Frontal cortex (tissue), 4 donors: Measurements from ENCODE around the gene TCEAL1. TPM values are rescaled to one million over a fixed set of nuclear protein-coding genes. Genes with fewer than 3 reads are reported as not detected.
A peak's percentile ranks its signal among the peaks of the same experiment; 100 is the strongest.
"Not testable (repeated sequence)": the region's sequence is repeated elsewhere in the genome, so short reads cannot be mapped to it uniquely, and the experiment has no call there.

Source experiments
- DNase-seq, 2 donors: peaks; one replicate each; pipeline ENCODE4 v3.0.0; 2012; ENCODE audit warnings: low spot score in 2 of 2
- FAIRE-seq: peaks from 2 replicates; lab custom pipeline; 2012; peaks lifted over from hg19 to GRCh38; lab: Jason Lieb, UNC
- total RNA-seq: library from RNA; depleted of rRNA; stranded (reverse); fragments of >200 nt; gene quantifications from one replicate; pipeline ENCODE4 v1.2.3, GENCODE V29; 2014
- donor health status: control.
- donor health status: control.
- donor health status: control.

Gene TCEAL1, protein sequence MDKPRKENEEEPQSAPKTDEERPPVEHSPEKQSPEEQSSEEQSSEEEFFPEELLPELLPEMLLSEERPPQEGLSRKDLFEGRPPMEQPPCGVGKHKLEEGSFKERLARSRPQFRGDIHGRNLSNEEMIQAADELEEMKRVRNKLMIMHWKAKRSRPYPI
- 57.5 TPM for total RNA-seq

DNA sequence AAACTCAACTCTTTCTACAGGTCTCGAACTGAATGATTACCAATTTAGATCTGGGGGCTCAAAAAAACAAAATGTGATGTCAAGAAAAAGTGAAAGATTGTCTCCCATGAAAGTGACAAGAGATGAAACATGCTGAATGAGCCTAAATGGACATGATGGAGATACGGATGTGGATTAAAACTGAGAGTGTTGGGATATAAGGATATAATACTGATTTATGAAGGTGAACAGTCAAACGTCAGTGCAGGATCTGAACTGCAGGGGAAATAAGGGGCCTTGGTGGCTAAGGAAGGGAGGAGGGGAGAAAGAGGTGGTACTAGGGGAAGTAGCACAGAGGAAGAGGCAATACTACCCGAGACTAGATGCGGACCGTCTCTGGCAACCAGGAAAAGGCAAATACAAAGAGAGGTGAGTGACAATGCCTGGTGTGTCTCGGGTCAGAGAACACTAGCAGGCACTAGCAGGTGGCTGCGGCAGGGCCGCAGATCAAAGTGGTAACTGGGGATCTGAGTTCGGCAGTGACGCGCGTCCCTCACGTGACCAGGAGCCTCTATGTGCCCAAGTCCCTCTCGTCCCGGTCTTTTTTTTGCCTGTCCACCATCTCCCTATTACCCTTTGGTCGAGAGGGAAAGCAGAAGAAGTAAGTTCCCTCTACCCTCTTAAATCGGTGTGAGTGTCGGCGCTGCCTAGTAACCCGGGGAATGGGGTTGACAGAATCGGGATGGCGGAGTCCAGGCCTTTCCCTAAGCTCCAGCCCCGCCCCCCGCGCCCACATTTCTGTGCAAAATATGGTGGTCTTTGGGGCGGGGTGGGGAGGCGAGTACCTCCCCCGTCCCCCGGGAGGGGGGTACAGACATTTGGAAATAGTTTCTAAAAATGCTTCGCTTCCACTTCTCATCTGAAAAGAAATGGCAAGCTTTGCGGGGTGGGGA is at the start of gene TCEAL1:
TSS of gene TCEAL1 (plus strand) at position 590 of the 932 bp plus-strand sequence. CDS start 942 bp downstream, outside the sequence.
- DNase-seq, result peak in 1 of 2 donors; percentile 14
- FAIRE-seq, result no peak

DNA sequence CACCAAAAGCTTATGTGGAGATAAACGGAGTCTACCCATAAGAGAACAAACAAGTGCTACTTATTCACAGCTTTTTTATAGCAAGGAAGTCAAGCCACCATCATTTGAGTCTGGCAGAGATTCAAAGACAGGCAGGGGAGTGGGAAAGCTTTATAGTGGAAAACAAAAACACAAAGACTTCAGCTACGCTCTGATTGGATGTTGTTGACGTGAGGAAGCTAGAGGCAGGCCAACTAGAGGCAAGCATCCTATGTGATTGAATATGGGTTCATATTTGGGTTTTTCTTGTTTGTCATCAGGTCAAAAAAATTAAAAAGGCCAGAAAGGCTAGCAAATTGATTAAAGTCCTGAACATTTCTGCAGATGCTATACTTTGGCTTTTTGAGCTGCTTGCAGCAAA is 44.2 kb upstream of the TCEAL1 start:
- FAIRE-seq, result no peak
- no peak for DNase-seq

DNA sequence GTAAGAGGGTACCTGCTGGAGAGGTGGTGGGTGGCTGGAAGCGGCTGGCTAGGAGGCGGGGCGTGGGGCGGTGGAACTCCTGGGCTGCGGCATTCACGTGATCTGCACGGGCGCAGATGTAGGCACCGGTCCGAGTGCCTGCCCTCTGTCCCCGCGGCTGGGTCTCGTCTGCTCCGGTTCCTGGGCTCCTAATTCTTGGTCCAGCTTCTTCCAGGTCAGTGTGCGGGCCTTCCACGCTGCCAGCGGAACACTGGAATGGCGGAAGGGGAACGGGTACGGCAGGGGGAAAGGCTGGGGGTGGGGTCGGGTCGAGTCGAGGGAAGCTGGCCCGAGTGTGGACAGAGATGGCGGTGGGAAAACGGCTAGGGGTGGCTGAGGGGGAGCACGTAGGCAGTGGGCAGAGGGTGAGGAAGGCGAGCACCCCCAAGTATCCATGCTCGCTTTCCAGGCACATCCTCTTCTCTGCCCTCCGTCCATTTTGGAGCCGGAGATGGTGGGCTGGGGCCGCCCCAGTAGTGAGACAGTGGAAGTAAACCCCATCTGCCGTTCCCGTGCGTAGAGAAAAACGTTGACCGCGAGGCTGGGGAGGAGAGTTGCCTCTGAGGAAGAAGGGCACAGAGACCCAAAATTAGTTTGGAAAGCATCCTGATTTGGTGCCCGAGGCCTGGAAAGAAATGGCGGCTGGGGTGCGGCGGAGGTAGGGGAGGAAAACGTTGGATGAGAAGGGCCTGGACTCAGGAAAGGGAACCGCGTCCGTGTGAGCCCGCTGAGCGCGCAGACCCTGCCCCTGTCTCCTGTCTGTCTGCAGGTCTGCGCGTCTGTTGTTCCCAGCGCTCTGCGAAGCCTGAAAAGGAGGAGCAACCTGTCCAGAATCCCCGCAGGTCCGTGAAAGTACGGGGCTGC is 43.1 kb upstream of the TCEAL1 start, which contains the start of gene TCEAL4:
TSS of gene TCEAL4 (plus strand) at position 105 of the 903 bp plus-strand sequence. CDS start 1,161 bp downstream, outside the sequence.
- peak; percentile 26 to 36 for DNase-seq
- no peak for FAIRE-seq

DNA sequence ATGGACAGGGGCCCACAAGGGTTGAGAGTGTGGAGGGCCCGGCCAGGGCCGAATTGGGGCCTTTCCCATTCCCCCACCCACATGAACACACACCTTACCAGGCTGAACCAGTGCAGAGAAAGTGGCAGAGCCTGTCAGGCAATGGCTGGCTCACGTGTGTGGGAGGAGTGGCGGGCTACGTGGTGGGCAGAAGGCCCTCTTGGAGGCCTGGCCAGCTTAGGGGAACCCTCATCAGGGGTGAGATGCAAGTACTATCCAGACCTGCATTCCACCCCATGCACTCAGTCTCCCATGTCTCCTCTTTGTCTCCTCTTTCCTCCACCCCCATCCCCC is 42.5 kb upstream of the TCEAL1 start:
- no peak for FAIRE-seq
- DNase-seq, result no peak

DNA sequence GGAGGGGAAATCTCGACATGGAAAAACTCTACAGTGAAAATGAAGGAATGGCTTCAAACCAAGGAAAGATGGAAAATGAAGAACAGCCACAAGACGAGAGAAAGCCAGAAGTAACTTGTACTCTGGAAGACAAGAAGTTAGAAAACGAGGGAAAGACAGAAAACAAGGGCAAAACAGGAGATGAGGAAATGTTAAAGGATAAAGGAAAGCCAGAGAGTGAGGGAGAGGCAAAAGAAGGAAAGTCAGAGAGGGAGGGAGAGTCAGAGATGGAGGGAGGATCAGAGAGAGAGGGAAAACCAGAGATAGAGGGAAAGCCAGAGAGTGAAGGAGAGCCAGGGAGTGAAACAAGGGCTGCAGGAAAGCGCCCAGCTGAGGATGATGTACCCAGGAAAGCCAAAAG is 42.1 kb upstream of the TCEAL1 start:
- no peak for FAIRE-seq
- DNase-seq, result no peak

DNA sequence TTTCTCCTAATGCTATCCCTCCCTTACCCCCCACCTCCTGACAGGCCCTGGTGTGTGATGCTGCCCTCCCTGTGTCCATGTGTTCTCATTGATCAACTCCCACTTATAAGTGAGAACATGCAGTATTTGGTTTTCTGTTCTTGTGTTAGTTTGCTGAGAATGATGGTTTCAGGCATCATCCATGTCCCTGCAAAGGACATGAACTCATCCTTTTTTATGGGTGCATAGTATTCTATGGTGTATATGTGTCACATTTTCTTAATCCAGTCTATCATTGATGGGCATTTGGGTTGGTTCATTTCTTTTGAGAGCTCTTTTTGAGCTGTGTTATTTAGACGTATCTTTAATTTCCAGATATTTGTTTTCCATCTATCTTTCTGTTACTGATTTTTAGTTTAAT is 36.5 kb upstream of the TCEAL1 start:
- not testable (repeated sequence) for DNase-seq, FAIRE-seq

DNA sequence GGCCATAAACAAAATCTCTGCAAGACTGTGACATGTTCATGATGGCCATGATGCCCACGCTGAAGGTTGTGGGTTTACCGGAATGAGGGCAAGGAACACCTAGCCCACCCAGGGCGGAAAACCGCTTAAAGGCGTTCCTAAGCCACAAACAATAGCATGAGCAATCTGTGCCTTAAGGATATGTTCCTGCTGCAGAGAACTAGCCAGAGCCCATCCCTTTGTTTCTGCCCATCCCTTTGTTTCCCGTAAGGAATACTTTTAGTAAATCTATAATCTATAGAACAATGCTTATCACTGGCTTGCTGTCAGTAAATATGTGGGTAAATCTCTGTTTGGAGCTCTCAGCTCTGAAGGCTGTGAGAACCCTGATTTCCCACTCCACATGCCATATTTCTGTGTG is 33.6 kb upstream of the TCEAL1 start:
- FAIRE-seq, DNase-seq: not testable (repeated sequence)

DNA sequence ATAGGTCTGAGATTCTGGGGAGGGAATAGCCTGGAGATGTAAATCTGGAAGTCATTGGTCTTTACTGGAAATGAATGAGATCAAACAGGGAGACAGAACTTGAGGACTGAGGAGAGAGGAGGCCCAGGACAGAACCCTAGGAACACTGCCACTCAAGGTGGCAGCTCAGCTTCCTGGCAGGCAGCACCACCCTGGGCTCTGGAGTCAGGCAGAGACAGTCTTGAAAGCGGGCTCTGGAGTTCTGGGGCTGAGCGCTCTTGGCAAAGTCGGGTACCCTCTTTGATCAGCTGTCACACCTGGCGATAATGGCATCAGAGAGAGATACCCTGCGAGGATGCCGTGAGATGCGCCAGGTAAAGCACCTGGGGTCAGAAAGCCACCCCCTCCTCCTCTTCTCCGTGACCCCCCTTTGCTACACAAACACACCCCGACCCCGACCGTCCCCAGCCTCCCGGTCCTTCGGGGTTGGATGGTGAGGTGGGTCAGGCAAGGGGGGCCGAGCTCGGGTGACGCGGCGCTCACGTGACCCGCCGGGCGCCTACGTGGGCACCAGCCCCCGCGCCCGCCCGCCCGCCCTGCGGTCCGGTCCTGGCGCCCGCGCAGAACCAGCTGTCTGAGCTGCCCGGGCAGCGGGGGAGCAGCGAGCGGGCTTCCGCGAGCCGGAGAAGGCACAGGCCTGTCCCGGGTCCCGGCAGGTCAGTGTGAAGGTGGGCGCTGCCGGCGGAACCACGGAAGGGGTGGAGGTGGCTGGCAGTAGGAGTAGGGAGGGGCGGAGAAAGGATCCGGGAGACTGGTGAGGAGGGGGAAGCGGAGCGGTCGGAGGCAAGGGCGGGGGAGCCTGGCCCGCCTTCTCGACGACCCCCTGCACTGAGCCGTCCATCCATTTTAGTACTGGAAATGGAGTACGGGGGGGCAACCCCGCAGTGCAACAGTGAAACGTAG is 21.1 kb upstream of the TCEAL1 start, which contains the start of gene TCEAL3:
TSS of gene TCEAL3 (plus strand) at position 600 of the 942 bp plus-strand sequence. CDS start 1,102 bp downstream, outside the sequence.
- no peak for FAIRE-seq
- peak; percentile 57 to 62 for DNase-seq

DNA sequence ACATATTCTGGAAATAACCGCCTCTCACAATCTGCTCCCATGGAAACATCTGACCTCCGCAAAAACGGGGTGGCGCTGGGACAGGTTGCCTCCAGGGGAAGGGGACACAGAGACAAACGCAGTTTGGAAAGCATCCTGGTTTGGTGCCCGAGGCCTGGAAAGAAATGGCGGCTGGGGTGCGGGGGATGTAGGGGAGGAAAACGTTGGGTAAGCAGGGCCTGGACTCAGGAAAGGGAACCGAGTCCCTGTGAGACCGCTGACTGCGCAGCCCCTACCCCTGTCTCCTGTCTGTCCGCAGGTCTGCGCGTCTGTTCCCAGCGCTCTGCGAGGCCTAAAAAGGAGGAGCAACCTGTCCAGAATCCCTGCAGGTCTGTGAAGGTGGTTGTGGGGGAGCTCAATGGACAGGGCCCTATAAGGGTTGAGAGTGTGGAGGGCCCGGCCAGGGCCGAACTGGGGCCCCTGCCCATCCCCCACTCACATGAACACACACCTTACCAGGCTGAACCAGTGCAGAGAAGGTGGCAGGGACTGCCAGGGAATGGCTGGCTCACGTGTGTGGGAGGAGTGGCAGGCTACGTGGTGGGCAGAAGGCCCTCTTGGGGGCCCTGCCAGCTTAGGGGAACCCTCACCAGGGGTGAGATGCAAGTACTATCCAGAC is 20.3 kb upstream of the TCEAL1 start:
- no peak for FAIRE-seq
- DNase-seq, result no peak

DNA sequence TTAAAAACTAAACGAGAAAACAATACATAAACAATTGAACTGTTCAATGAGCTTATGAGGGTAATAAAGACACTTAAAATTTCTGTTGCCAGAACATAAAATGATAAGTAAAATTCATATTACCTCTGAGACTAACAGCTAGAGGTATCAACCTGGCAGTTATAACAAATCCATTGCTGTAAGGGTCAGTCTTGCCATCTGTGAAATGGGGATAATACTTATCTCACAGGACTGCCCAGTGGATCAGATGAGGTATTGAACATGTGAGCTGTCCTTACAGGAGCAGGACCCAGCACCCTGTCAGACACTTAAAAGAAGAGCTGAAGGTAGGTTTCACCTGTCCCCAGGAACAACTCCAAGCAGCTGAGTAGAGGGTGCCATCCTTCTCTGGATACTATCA is 18.5 kb upstream of the TCEAL1 start:
- FAIRE-seq (no peak), DNase-seq (no peak)

DNA sequence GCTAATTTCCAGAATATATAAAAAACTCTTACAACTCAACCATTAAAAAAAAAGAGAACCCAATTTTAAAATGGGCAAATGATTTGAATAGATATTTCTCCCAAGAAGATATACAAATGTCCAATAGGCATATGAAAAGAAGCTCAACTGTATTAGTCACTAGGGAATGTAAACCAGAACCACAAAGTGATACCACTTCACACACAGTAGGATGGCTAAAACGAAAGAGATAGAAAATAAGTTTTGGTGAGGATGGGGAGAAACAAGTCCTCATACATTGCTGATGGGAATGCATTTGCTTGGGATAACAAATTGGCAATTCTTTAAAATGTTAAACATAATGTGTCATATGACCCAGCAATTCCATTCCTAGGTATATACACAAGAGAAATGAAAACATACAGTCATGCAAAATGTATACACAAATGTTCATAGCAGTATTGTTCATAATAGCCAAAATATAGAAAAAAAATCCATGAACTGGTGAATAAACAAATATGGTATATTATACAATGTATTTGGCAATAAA is 15.3 kb upstream of the TCEAL1 start:
- DNase-seq (no peak), FAIRE-seq (no peak)

DNA sequence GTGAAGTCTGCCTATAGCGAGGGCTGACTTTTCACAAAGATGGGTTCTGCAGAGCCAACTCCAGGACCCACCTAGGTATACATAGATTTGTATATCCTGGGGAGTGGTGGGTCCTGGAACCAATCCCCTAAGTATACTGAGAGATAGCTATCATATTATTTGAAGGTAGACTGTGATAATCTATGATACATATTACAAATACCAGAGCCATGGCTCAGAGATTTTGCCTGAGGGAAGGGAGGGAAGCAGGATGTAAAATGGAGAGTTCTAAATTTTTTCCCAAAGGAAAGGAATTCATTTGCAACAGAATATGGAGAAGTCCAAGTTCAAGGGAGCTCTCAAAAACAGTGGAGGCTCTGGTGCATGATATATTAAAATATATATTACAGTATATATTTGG is 13.8 kb upstream of the TCEAL1 start:
- FAIRE-seq (no peak), DNase-seq (no peak)

DNA sequence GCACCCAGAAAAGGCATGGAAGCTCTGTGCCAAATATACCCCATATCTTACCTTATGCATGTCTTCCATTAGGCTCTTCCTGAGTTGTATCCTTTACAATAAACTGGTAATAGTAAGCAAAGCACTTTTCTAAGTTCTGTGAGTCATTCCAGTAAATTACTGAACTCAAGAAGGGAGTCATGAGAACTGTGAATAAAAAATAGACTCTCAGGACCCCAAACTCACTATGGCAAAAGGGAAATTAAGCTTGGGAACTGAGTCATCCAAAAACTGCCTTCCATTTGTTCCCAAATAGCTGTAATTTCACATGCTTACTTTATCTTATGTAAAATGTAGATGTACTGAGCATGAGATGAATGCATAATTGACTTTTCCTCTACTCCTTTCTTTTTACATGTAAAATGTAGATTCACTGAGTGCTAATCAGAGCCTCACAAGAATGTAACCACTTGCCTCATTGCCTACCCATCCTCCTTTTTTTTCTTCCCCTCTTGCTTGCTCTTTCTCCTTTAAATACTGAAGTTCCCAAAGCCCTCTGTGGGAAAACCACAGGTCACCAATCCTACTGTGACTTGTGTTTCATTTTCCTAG is 12.9 kb upstream of the TCEAL1 start:
- FAIRE-seq (no peak), DNase-seq (no peak)

DNA sequence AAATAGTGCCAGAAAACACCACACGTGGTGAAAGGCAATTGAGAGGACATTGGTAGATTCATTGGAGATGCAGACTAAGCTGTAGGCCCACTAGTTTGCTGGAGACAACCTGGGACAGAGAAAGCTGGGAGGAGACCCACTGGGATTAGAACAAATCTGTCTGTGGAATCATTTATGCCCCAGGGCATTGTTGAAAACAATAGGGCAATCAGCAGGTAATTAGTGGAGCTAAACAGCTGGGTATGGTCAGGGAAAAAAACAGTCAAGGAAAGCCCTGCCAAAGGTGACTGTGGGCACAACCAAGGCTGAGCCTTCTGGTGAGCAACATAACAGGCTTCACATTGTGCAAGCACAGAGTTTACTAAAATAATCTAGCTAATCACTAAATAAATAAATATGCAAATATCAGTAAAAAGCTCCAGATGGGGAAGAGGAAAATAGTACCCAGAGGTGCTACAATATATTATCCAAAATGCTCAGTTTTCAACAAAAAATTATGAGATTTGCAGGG is 12.0 kb upstream of the TCEAL1 start:
- FAIRE-seq, result no peak
- DNase-seq, result no peak

DNA sequence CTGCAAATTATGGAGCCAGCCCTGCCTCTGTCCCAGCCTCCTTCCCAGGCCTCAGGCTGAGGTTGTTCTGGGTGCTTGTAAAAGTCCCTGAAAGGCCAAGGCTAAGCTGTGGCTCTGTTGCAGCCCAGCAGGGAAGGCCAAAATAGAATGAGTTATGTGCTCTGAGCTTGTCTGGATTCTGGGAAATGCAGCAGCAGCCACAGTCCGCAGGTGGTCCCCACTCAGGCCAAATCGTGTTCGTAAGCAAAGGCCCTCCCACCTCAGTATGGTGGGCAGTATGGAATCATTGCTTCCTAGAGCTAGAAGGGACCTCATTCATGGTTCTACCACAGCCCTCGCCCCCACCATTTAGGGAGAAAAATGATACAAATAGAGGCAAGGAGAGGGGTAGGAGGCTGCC is 4.7 kb upstream of the TCEAL1 start:
- DNase-seq, result no peak
- no peak for FAIRE-seq

DNA sequence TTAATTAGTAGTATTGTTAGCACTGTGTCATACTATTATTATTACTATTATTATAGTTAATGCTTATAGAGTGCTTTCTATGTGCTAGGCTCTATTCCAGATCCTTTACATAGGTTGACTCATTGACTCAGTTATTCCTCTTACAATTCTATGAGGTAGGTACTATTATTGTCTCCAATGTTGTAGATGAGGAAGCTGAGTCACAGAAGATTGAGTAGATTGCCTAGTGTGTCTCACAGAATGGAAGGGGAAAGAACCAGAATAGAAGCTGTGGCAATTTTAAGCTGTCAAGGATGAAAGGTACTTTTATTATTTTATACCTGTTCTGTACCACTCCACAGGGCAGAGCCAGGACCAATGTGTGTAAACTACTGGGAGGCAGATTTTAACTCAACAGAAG is 1.9 kb upstream of the TCEAL1 start:
- DNase-seq, result no peak
- no peak for FAIRE-seq

DNA sequence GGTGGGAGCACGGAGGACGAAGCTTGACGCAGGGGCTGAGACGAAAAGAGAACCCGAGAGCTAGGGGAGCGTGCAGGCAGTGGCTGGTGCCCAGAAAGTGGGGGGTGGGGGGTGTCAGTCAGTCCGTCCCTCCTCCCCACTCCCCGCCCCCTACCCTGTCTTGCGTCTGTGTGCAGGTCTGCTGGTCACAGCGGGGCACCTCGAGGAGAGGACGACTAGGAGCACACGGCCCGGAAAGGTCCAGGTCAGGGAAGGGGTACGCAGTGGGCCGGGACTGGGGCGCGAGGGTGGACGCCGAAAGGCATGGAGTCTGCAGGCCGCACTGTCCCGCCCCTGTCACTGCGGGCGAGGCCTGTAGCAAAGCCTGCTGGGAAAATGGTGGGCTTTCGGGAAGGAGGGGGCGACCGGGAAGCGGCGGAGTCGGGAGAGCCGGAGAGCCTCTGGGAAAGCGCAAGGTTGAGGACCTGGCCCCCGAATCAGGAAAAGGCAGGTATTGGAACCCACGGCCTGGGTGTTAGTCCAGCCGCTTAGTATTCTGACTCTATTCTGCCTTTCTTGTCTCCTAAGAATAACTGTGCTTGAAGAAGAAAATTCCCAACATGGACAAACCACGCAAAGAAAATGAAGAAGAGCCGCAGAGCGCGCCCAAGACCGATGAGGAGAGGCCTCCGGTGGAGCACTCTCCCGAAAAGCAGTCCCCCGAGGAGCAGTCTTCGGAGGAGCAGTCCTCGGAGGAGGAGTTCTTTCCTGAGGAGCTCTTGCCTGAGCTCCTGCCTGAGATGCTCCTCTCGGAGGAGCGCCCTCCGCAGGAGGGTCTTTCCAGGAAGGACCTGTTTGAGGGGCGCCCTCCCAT is 769 bp downstream of the TCEAL1 start:
- no peak for FAIRE-seq
- peak in 1 of 2 donors; percentile 24 for DNase-seq
